Activated T-helper 17 cell treated with anti-CD3 and anti-CD28 coated beads, Interleukin-2, amount 50 U/mL, for 72 hours (primary cell): ENCODE data around the gene PGAP3. TPM values are rescaled to one million over a fixed set of nuclear protein-coding genes. Genes with fewer than 3 reads are reported as not detected.
"Not testable (repeated sequence)": the region's sequence is repeated elsewhere in the genome, so short reads cannot be mapped to it uniquely, and the experiment has no call there.

Experiments used
- ATAC-seq: fragments of 150-1000 bp; cut with Tn5 transposase; replicated peaks from 2 replicates; pipeline ENCODE4 v1.10.0; 2021; ENCODE audit warnings: mild to moderate bottlenecking, moderate library complexity
- H3K27ac Mint-ChIP-seq: one replicate; pipeline ENCODE4 v1.8.0; 2022; ENCODE audit warnings: mixed read lengths
- H3K27me3 Mint-ChIP-seq: one replicate; pipeline ENCODE4 v1.8.0; 2022; ENCODE audit warnings: mixed read lengths
- H3K36me3 Mint-ChIP-seq: one replicate; pipeline ENCODE4 v1.8.0; 2022; ENCODE audit warnings: low read depth, mild to moderate bottlenecking, mixed read lengths
- H3K4me1 Mint-ChIP-seq: one replicate; pipeline ENCODE4 v1.8.0; 2022; ENCODE audit warnings: mixed read lengths
- H3K4me3 Mint-ChIP-seq: one replicate; pipeline ENCODE4 v1.8.0; 2022; ENCODE audit warnings: mild to moderate bottlenecking, mixed read lengths
- H3K9me3 Mint-ChIP-seq: one replicate; pipeline ENCODE4 v1.8.0; 2022; ENCODE audit warnings: mixed read lengths
- total RNA-seq, 2 donors: library from RNA; stranded (reverse); gene quantifications; one replicate each; pipeline ENCODE4 v1.2.3, GENCODE V29; 2022

Gene PGAP3
- total RNA-seq, 2 donors from 2014 or later, result 5.9 to 14.8 TPM

GRCh38 chr17:39722104-39722503 lies 34.2 kb upstream of the PGAP3 start:
- Mint-ChIP-seq H3K27ac (no peak overlapping the region), H3K27me3 (no peaks in the 10 kb centered on the region), H3K4me3 (no peak overlapping the region), H3K36me3 (peaks cover 5% of the 10 kb centered on the region), H3K4me1 (no peaks in the 10 kb centered on the region), H3K9me3 (no peaks in the 10 kb centered on the region)
- no peak for ATAC-seq

- no peak overlapping the region for H3K27ac Mint-ChIP-seq
- no peak for ATAC-seq
- no peaks in the 10 kb centered on the region for H3K9me3 Mint-ChIP-seq
- no peaks in the 10 kb centered on the region for H3K36me3 Mint-ChIP-seq
- H3K27me3 Mint-ChIP-seq, result no peaks in the 10 kb centered on the region
- H3K4me3 Mint-ChIP-seq, result no peak overlapping the region
- H3K4me1 Mint-ChIP-seq, result no peaks in the 10 kb centered on the region
Observed at GRCh38 chr17:39719563-39720355, 31.9 kb upstream of the PGAP3 start.

- no peak for ATAC-seq
- H3K36me3 Mint-ChIP-seq, result no peaks in the 10 kb centered on the region
- no peak overlapping the region for H3K4me3 Mint-ChIP-seq
- H3K9me3 Mint-ChIP-seq, result no peaks in the 10 kb centered on the region
- H3K27me3 Mint-ChIP-seq, result no peaks in the 10 kb centered on the region
- no peaks in the 10 kb centered on the region for H3K4me1 Mint-ChIP-seq
- H3K27ac Mint-ChIP-seq, result no peak overlapping the region
Observed at GRCh38 chr17:39717660-39718059, 29.8 kb upstream of the PGAP3 start.

GRCh38 chr17:39716879-39717536 lies 29.2 kb upstream of the PGAP3 start:
- Mint-ChIP-seq H3K27me3 (no peaks in the 10 kb centered on the region), H3K27ac (no peak overlapping the region), H3K4me3 (no peak overlapping the region), H3K36me3 (no peaks in the 10 kb centered on the region), H3K9me3 (no peaks in the 10 kb centered on the region), H3K4me1 (no peaks in the 10 kb centered on the region)
- ATAC-seq, result no peak

- H3K4me3 Mint-ChIP-seq, result no peak overlapping the region
- ATAC-seq, result no peak
- no peaks in the 10 kb centered on the region for H3K4me1 Mint-ChIP-seq
- H3K27ac Mint-ChIP-seq, result no peak overlapping the region
- no peaks in the 10 kb centered on the region for H3K36me3 Mint-ChIP-seq
- H3K27me3 Mint-ChIP-seq, result no peaks in the 10 kb centered on the region
- H3K9me3 Mint-ChIP-seq, result no peaks in the 10 kb centered on the region
Observed at GRCh38 chr17:39716073-39716818, 28.4 kb upstream of the PGAP3 start.

- Mint-ChIP-seq H3K27me3 (no peaks in the 10 kb centered on the region), H3K36me3 (no peaks in the 10 kb centered on the region), H3K9me3 (no peaks in the 10 kb centered on the region), H3K27ac (no peak overlapping the region), H3K4me3 (no peak overlapping the region), H3K4me1 (no peaks in the 10 kb centered on the region)
- no peak for ATAC-seq
Observed at GRCh38 chr17:39715375-39716072, 27.7 kb upstream of the PGAP3 start.

- no peaks in the 10 kb centered on the region for H3K27me3 Mint-ChIP-seq
- H3K4me1 Mint-ChIP-seq, result no peaks in the 10 kb centered on the region
- no peaks in the 10 kb centered on the region for H3K9me3 Mint-ChIP-seq
- no peaks in the 10 kb centered on the region for H3K36me3 Mint-ChIP-seq
- H3K27ac Mint-ChIP-seq, result no peak overlapping the region
- no peak overlapping the region for H3K4me3 Mint-ChIP-seq
- no peak for ATAC-seq
Observed at GRCh38 chr17:39714234-39714633, 26.4 kb upstream of the PGAP3 start.

- H3K9me3 Mint-ChIP-seq, result no peaks in the 10 kb centered on the region
- H3K4me3 Mint-ChIP-seq, result no peak overlapping the region
- H3K4me1 Mint-ChIP-seq, result peaks cover 6% of the 10 kb centered on the region
- no peak overlapping the region for H3K27ac Mint-ChIP-seq
- H3K27me3 Mint-ChIP-seq, result no peaks in the 10 kb centered on the region
- H3K36me3 Mint-ChIP-seq, result no peaks in the 10 kb centered on the region
- no peak for ATAC-seq
Observed at GRCh38 chr17:39711851-39712250, 24.0 kb upstream of the PGAP3 start.

GRCh38 chr17:39711071-39711470 lies 23.2 kb upstream of the PGAP3 start:
- H3K27ac Mint-ChIP-seq, ATAC-seq, H3K4me3 Mint-ChIP-seq, H3K36me3 Mint-ChIP-seq, H3K27me3 Mint-ChIP-seq, H3K9me3 Mint-ChIP-seq, H3K4me1 Mint-ChIP-seq: not testable (repeated sequence)

GRCh38 chr17:39709998-39710964 lies 22.4 kb upstream of the PGAP3 start:
- Mint-ChIP-seq H3K9me3 (no peaks in the 10 kb centered on the region), H3K27me3 (no peaks in the 10 kb centered on the region), H3K27ac (no peak overlapping the region), H3K36me3 (no peaks in the 10 kb centered on the region), H3K4me1 (peaks cover 7% of the 10 kb centered on the region), H3K4me3 (no peak overlapping the region)
- no peak for ATAC-seq

- Mint-ChIP-seq H3K4me3 (no peak overlapping the region), H3K27me3 (no peaks in the 10 kb centered on the region)
Observed at GRCh38 chr17:39709319-39709997, 21.6 kb upstream of the PGAP3 start.

GRCh38 chr17:39706921-39707337 lies 19.1 kb upstream of the PGAP3 start:
- Mint-ChIP-seq H3K36me3 (no peaks in the 10 kb centered on the region), H3K4me1 (peaks cover 12% of the 10 kb centered on the region), H3K27ac (peak overlapping the region; percentile 66), H3K9me3 (no peaks in the 10 kb centered on the region), H3K27me3 (no peaks in the 10 kb centered on the region), H3K4me3 (peak overlapping the region; percentile 23)
- ATAC-seq, result peak; percentile 23

More at GRCh38 chr17:39709319-39709997, 21.6 kb upstream of the PGAP3 start:
- no peak overlapping the region for H3K27ac Mint-ChIP-seq
- no peaks in the 10 kb centered on the region for H3K36me3 Mint-ChIP-seq
- no peak for ATAC-seq
- no peaks in the 10 kb centered on the region for H3K9me3 Mint-ChIP-seq
- H3K4me1 Mint-ChIP-seq, result peaks cover 11% of the 10 kb centered on the region

GRCh38 chr17:39706383-39706782 lies 18.5 kb upstream of the PGAP3 start:
- Mint-ChIP-seq H3K27ac (no peak overlapping the region), H3K9me3 (no peaks in the 10 kb centered on the region), H3K27me3 (peaks cover 4% of the 10 kb centered on the region), H3K4me1 (peaks cover 12% of the 10 kb centered on the region), H3K4me3 (no peak overlapping the region), H3K36me3 (no peaks in the 10 kb centered on the region)
- ATAC-seq, result no peak
